ENCODE measurements around the gene AKAP6.

The AKAP6 gene

DNA sequence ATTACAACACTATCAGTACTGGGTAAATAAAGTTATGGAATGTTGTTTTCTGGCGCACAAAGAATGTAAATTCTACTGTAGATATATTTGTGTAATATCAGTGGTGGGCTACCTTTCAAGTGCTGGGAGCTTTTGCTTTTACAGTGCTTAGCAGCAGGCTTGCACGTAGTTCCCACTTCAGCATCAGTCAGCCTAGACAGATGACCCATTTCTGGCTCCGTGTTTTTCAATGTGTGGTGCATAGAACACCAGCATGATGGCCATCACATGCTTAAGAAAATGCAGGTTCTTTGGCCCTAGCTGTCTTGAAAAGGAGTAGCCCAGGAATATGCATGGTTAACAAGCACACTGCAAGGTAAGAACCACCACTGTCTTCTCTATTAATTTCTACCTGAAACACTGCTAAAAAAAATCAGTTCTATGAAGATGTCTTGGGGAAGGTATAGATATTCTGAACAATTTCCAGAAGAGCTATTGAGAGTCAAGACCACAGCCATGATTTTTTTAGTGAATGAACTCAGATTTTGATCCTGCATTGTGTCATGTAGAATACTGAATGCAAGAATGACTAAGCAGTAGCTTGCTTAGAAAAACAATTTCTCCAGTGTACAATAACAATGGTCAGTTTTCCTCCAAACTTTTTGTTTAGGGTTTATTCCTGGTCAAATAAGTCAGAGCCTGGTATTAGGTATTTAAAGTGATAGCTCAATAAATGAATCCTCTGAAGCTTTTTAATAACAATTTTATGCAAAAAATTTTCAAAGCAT lies 195.7 kb downstream of the AKAP6 start:
- no peak overlapping the region for H3K4me3 ChIP-seq (ENCODE audit: low read length)
- no peak for TF ChIP-seq EZH2phosphoT487 (IDR thresholded peaks at IDR 0.05; ENCODE audit: borderline replicate concordance, low read length)
- TF ChIP-seq, protein P1, sequence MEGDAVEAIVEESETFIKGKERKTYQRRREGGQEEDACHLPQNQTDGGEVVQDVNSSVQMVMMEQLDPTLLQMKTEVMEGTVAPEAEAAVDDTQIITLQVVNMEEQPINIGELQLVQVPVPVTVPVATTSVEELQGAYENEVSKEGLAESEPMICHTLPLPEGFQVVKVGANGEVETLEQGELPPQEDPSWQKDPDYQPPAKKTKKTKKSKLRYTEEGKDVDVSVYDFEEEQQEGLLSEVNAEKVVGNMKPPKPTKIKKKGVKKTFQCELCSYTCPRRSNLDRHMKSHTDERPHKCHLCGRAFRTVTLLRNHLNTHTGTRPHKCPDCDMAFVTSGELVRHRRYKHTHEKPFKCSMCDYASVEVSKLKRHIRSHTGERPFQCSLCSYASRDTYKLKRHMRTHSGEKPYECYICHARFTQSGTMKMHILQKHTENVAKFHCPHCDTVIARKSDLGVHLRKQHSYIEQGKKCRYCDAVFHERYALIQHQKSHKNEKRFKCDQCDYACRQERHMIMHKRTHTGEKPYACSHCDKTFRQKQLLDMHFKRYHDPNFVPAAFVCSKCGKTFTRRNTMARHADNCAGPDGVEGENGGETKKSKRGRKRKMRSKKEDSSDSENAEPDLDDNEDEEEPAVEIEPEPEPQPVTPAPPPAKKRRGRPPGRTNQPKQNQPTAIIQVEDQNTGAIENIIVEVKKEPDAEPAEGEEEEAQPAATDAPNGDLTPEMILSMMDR (IDR thresholded peaks at IDR 0.05; ENCODE audit: low read depth, low read length, poor library complexity, severe bottlenecking): no peak
- H3K4me1 ChIP-seq (ENCODE audit: control insufficient read depth, low read length): no peaks in the 10 kb centered on the region
- no peaks in the 10 kb centered on the region for H3K36me3 ChIP-seq (ENCODE audit: control insufficient read depth, low read length)
- no peak overlapping the region for H3K27ac ChIP-seq (ENCODE audit: low read depth, low read length)
- no peaks in the 10 kb centered on the region for H4K20me1 ChIP-seq (ENCODE audit: control insufficient read depth, insufficient read depth, low read depth, low read length)
- no peaks in the 10 kb centered on the region for H3K9me2 ChIP-seq (replicated peaks; ENCODE audit: control insufficient read depth, low read length)
- H3K27me3 ChIP-seq (ENCODE audit: control insufficient read depth, low read length): no peaks in the 10 kb centered on the region
- H3K4me2 ChIP-seq (ENCODE audit: low read length): no peak overlapping the region
- no peaks in the 10 kb centered on the region for H3K9me3 ChIP-seq (ENCODE audit: control insufficient read depth, insufficient read depth, low read length)
- H3K79me2 ChIP-seq (ENCODE audit: control insufficient read depth, low read length): no peaks in the 10 kb centered on the region
- H3F3A ChIP-seq (ENCODE audit: control insufficient read depth, insufficient read depth): no peaks in the 10 kb centered on the region

DNA sequence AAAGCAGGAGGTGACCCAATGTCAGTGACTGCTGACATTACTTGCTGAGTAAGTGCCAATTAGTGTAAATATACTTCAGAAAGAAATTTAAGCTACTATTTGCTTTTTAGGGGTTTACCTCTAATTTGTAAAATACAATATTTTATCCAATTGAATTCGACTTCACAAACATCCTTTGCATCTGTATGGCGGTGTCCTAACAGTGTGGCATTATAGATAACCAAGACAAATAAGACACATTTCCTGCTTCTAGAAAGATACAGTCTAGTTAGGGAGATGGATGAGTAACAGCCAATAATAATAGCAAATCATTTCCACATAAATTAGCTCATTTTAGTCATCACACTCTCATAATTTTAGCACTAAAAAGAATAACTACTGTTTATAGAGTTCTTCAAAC lies 196.5 kb downstream of the AKAP6 start:
- H3K4me1 ChIP-seq (ENCODE audit: control insufficient read depth, low read length): no peaks in the 10 kb centered on the region
- no peaks in the 10 kb centered on the region for H3F3A ChIP-seq (ENCODE audit: control insufficient read depth, insufficient read depth)
- H3K27me3 ChIP-seq (ENCODE audit: control insufficient read depth, low read length): no peaks in the 10 kb centered on the region
- TF ChIP-seq EZH2phosphoT487 (IDR thresholded peaks at IDR 0.05; ENCODE audit: borderline replicate concordance, low read length): no peak
- TF ChIP-seq, protein P1 (IDR thresholded peaks at IDR 0.05; ENCODE audit: low read depth, low read length, poor library complexity, severe bottlenecking): no peak
- H3K9me3 ChIP-seq (ENCODE audit: control insufficient read depth, insufficient read depth, low read length): no peaks in the 10 kb centered on the region
- H4K20me1 ChIP-seq (ENCODE audit: control insufficient read depth, insufficient read depth, low read depth, low read length): no peaks in the 10 kb centered on the region
- H3K27ac ChIP-seq (ENCODE audit: low read depth, low read length): no peak overlapping the region
- no peak overlapping the region for H3K4me2 ChIP-seq (ENCODE audit: low read length)
- H3K36me3 ChIP-seq (ENCODE audit: control insufficient read depth, low read length): no peaks in the 10 kb centered on the region
- no peaks in the 10 kb centered on the region for H3K79me2 ChIP-seq (ENCODE audit: control insufficient read depth, low read length)
- no peak overlapping the region for H3K4me3 ChIP-seq (ENCODE audit: low read length)
- H3K9me2 ChIP-seq (replicated peaks; ENCODE audit: control insufficient read depth, low read length): no peaks in the 10 kb centered on the region

DNA sequence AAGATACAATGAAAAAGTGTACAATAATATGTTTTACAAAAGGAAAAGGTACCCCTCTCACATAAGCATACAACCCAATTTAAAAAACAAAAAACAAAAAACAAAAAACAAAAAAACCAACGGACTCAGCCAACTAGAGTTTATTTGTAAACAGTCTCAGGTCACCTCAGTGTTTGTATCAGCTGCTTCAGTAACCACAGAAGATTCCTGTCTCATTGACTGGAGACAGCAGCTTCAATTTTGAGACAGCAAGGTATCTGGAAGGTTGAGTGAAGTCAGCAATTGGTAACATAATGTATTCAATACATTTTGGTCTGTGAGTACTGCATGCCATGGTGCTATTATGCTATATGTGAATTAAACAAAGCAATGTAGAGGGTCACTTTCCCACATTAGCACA lies 201.7 kb downstream of the AKAP6 start:
- no peak overlapping the region for H3K27ac ChIP-seq (ENCODE audit: low read depth, low read length)
- H3K4me1 ChIP-seq (ENCODE audit: control insufficient read depth, low read length): no peaks in the 10 kb centered on the region

More for the DNA sequence above, 201.7 kb downstream of the AKAP6 start:
- Histone ChIP-seq H3K9me3 (ENCODE audit: control insufficient read depth, insufficient read depth, low read length) (no peaks in the 10 kb centered on the region), H3F3A (ENCODE audit: control insufficient read depth, insufficient read depth) (no peaks in the 10 kb centered on the region), H3K79me2 (ENCODE audit: control insufficient read depth, low read length) (no peaks in the 10 kb centered on the region), H3K27me3 (ENCODE audit: control insufficient read depth, low read length) (no peaks in the 10 kb centered on the region), H3K4me3 (ENCODE audit: low read length) (no peak overlapping the region), H3K4me2 (ENCODE audit: low read length) (no peak overlapping the region), H4K20me1 (ENCODE audit: control insufficient read depth, insufficient read depth, low read depth, low read length) (no peaks in the 10 kb centered on the region), H3K9me2 (replicated peaks; ENCODE audit: control insufficient read depth, low read length) (no peaks in the 10 kb centered on the region), H3K36me3 (ENCODE audit: control insufficient read depth, low read length) (no peaks in the 10 kb centered on the region)
- no peak for TF ChIP-seq EZH2phosphoT487 (IDR thresholded peaks at IDR 0.05; ENCODE audit: borderline replicate concordance, low read length)
- TF ChIP-seq, protein P1 (IDR thresholded peaks at IDR 0.05; ENCODE audit: low read depth, low read length, poor library complexity, severe bottlenecking): no peak
